ENCODE data around the gene PSMB2.
"Not testable (repeated sequence)": the region's sequence is repeated elsewhere in the genome, so short reads cannot be mapped to it uniquely, and the experiment has no call there.

PSMB2 gene

DNA sequence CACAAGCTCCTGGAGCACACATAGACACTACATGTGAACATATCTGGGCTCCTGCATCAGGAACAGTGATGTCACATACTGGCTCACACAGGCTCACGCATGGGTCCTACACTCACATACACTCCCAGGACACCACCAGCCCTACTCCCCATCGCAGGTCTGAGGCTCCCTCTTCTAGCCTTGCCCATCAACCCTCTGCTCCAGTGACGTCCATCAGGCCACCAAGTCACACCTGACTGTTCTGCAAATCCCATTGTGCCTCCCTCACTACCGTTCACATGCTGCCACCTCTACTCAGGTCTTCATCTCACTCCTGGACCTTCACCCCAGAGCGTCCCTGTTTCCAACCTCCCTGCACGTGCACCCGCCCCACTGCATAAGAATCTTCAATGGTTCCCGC, 50.1 kb downstream of the PSMB2 start:
- DNase-seq = no peak

DNA sequence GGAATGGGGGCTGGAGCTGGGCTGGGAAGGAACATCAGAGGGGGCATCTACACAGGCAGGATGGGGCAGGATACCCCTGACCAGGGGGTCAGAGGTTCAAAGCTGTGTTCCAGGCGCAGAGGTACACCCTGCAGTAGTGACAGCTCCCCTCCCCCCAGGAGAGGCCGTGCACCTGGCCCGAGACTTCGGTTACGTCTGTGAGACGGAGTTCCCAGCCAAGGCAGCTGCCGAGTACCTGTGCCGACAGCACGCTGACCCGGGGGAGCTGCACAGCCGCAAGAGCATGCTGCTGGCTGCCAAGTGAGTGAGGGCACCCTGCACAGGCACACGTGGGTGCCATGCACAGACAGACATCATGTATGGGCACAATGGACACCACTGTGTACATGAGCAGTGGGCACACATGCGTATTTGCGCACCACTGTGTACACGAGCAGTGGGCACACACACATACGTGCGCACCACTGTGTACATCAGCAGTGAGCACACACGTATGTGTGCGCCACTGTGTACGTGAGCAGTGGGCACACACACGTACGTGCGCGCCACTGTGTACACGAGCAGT, 50.8 kb downstream of the PSMB2 start:
- no peak for DNase-seq

DNA sequence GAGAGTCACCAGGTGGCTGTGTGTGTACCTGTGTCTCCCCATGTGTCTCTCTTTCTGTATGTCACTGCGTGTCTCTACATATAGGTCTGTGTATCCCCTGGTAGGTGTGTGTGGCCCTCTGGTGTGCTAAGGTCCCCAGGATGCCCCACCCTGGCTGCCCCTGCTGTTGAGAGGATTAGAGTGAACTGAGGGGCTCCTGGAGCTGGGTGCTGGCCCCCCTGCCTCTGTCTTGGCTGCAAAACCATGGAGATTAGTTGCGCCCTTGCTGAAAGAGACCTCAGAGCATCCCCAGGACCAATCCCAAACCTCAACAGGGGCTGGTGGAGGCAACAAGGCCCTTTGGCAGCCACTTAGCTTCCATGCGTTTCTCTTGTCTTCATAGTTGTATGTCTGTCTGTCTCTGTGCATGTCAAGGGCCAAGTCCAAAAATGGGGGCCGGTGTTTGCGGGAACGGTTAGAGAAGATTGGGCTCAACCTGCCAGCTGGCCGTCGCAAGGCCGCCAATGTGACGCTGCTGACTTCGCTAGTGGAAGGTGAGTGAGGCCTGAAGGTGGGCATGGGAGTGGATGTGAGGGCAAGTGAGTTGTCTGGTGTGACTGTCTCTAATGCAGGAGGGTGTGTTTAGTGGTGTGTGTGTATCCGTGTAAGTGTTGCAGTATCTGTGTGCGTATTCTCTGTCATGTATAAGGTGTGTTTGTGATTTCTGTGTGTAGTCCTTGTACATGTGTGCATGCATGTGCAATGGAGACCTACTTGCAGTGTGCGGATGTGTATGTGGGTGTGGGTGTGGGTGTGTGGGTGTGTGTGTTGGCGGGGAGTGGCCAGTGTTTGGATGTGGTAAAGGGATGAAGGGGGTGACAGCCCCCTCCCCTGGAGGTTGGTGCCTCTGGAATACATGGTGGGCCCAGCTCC, 51.6 kb downstream of the PSMB2 start:
- no peak for DNase-seq

DNA sequence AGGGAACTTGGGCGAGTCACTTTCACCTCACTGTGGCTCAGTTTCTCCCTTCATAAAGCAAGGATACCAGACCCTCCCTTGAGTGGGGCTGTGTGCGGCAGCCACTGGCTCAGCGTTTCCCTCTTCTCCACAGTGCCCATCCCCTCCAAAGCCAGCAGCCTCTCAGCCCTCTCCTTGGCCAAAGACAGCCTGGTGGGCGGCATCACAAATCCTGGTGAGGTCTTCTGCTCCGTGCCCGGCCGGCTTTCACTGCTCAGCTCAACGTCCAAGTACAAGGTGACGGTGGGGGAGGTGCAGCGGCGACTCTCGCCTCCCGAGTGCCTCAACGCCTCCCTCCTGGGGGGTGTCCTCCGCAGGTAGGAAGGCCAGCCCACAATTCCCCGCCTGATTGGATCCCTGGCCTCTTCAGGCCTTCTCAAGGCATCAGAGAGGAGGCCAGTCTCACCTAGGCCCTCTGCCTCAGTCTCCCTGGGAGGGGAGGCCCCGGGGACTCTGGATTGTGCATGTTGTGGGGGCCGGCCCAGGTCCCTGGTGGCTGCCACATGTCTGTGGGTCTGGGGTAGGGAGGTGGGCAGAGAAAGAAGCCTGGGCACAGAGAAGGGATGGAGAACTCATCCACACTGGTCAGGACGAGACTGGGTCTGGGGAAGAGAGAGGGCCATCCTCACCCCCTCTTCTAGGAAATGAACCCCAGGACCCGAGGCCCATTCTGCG, 53.0 kb downstream of the PSMB2 start:
- DNase-seq = no peak

DNA sequence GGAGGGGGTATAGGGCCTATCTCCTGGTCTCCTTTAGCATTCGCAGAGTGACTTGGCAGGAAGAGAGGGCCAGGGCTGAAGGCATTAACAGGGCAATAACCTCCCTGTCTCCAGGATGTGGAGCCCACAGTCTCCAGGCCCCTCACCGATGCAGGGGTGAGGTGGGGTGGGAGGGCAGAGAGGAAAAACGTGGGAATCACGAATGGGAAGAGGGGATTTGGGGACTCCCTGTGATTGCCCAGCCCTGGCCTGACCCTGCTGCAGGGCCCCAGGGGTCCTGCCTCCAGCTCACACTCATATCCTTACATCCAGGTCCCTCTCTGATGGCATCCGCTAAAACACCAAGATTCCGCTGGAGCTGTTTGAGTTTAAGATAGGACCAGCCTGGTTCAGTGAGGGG, 53.6 kb downstream of the PSMB2 start:
- DNase-seq = no peak

DNA sequence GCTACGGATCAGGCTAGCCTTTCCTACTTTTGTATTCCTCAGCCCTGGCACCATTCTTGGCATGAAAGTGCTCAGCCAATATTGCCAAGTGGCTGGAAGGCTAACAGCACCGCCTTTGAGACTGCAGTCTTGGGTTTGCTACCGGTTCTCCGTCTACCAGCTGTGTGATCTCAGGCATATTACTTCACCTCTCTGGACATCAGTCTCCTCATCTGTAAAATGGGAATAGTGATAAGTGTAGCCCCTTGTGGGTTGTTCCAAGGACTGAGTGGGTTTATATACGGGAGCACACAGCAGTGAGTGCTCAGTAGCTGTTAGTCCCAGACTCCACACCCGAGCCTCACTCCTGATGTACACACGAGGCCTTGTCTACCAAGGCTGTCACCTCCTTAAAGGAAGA, 54.5 kb downstream of the PSMB2 start:
- DNase-seq = no peak

DNA sequence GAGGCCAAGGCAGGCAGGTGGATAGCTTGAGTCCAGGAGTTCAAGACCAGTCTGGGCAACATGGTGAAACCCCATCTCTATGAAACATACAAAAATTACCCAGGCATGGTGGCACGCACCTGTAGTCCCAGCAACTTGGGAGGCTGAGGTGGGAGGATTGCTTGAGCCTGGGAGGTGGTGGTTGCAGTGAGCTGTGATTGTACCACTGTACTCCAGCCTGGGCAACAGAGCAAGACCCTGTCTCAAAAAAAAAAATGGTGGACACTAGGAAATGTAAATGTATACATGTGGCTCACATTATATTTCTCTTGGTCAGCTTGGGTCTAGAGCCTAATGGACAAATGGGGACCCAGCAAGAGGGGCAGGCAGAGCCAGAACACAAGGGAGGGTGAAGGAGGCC, 55.5 kb downstream of the PSMB2 start:
- DNase-seq = not testable (repeated sequence)

DNA sequence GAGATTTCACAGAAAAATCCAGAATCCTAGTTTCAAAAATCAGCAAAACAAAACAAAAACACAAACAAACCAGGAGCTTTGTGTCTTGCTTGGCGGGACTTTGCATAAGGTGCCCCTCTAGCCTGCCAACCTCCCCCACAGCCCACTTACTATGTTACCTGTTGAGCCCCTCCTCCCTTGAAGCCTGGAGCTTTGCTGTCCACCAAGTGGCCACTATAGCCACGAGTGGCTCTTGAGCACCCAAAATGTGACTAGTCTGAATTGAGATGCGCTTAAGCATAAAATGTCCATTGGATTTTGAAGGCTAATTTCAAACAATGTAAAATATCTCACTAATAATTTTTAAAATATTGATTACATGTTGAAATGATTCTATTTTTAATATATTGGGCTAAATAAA, 56.0 kb downstream of the PSMB2 start:
- DNase-seq = no peak

DNA sequence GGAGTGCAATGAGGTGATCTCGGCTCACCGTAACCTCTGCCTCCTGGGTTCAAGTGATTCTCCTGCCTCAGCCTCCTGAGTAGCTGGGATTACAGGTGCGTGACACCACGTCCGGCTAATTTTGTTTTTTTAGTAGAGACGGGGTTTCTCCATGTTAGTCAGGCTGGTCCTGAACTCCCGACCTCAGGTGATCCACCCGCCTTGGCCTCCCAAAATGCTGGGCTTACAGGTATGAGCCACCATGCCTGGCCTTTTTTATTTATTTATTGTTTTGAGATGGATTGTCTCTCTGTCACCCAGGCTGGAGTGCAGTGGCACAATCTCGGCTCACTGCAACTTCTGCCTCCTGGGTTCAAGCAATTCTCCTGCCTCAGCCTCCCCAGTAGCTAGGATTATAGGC, 59.7 kb downstream of the PSMB2 start:
- not testable (repeated sequence) for DNase-seq

DNA sequence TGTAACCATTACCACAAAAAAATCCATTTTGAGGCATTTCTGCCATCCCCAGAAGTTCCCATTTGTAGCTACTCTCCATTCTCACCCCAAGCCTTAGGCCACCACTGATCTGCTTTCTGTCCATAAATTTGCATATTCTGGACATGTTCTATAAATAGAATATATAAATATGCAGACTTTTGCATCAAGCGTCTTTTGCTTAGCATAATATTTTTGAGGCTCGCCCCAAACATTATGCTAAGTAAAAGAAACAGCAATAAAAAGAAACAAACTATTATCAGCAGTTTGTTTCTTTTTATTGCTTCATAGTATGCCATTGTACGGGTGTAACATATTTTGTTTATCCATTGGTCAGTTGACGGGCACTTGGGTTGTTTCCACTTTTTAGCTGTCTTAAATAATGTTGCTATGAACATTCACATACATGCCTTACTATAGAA, 60.4 kb downstream of the PSMB2 start:
- DNase-seq = no peak

DNA sequence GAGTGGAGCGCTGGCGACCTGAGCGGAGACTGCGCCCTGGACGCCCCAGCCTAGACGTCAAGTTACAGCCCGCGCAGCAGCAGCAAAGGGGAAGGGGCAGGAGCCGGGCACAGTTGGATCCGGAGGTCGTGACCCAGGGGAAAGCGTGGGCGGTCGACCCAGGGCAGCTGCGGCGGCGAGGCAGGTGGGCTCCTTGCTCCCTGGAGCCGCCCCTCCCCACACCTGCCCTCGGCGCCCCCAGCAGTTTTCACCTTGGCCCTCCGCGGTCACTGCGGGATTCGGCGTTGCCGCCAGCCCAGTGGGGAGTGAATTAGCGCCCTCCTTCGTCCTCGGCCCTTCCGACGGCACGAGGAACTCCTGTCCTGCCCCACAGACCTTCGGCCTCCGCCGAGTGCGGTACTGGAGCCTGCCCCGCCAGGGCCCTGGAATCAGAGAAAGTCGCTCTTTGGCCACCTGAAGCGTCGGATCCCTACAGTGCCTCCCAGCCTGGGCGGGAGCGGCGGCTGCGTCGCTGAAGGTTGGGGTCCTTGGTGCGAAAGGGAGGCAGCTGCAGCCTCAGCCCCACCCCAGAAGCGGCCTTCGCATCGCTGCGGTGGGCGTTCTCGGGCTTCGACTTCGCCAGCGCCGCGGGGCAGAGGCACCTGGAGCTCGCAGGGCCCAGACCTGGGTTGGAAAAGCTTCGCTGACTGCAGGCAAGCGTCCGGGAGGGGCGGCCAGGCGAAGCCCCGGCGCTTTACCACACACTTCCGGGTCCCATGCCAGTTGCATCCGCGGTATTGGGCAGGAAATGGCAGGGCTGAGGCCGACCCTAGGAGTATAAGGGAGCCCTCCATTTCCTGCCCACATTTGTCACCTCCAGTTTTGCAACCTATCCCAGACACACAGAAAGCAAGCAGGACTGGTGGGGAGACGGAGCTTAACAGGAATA, 64.0 kb downstream of the PSMB2 start:
- DNase-seq = no peak

DNA sequence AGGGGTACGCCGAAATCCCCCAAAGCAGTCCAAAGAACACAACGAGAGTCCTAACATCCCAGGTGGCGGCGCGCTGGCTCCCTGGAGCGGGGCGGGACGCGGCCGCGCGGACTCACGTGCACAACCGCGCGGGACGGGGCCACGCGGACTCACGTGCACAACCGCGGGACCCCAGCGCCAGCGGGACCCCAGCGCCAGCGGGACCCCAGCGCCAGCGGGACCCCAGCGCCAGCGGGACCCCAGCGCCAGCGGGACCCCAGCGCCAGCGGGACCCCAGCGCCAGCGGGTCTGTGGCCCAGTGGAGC, 64.6 kb downstream of the PSMB2 start:
- DNase-seq = not testable (repeated sequence)

DNA sequence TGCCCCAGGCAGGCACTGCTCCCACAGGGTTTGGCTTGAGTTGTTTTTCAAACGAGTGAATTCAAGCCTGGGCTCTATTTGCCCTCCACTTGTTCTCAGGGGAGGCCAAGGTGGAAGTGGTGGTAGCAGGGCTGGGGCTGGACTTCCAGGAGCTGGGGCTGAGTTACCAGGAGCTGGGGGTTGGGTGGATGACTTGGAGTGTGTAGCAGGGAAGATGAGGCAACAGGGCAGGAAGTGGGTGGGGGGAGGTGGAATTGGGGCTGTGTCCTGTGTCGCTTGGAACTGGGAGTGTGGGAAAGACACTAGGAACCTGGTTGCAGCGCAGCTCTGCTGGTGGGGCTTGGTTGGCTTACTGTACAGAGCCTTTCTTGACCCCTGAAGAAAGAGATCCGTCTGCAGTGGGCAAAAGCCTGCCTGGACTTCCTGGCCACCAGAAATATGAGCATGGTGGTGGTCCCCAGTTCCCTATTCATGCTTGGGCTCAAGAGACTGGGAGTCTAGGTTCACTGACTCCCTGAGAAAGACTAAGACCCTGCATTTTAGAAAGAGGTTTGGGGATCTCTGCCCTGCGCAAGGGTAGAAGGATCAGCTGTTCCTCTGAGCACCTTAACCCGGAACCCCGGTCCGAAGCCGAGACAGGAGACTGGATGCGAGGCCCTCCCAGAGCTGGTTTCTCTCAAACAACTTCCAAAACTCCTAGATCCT, 65.1 kb downstream of the PSMB2 start:
- DNase-seq = no peak

DNA sequence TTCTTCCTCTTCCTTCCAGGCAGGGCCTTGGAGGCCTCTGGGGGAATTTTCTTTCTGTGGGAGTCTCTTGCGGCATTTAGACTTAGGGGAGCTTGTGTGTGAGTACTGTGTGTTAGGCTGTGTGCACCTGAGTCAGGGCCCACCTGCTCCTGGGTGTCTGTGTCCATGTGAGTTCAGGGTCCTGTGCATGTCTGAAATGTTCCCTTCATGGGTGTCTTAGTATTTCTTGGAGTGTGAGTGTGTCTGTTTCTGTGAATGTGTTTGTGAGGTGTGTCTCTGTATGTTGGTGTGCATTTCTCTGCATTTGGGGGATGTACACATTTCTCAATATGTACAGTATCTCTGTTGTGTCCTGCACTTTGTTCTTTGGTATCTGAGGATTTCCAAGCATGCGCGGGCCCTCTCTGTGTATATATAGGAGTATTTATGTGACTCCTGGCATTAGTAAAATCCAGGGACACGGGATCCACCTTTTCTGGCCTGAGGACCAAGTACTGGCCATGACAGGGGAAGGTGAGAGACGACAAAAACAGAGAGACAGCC, 65.8 kb downstream of the PSMB2 start:
- DNase-seq = no peak

DNA sequence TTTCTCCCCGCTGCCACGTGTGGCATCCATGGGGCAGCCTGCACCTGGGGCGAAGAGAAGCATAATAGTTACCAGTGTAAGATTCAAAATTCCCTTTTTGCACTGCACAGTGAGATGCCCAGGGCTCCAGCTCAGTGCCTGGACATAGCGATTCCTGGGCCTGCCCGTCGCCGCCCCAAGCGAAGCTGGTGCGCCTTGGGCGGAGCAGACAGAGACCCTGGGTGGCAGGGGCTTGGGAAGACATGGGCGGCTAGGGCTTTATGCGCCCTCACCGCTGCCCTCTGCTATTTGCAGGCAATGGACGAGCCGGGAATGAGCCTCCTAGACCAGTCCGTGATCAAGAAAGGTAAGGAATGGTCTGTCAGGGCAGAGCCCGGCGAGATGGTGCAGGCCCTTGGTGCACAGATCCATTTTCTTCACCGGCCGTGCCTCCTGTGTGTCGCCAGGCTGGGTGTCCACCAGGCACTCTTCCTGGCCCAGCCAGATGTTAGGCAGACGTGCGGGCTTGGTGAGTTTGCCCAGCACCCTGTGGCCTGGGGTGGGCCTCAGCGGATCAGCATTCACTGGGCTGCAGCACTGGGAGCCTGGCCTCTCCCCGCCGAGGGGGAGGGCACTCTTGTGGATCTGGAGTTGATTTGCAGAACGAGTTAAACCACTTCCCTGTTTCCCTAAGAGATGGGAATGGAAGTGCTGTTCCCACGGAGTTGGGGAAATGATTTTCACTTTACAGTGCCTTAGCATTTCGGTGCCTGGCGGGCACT, 66.5 kb downstream of the PSMB2 start:
- DNase-seq = no peak

DNA sequence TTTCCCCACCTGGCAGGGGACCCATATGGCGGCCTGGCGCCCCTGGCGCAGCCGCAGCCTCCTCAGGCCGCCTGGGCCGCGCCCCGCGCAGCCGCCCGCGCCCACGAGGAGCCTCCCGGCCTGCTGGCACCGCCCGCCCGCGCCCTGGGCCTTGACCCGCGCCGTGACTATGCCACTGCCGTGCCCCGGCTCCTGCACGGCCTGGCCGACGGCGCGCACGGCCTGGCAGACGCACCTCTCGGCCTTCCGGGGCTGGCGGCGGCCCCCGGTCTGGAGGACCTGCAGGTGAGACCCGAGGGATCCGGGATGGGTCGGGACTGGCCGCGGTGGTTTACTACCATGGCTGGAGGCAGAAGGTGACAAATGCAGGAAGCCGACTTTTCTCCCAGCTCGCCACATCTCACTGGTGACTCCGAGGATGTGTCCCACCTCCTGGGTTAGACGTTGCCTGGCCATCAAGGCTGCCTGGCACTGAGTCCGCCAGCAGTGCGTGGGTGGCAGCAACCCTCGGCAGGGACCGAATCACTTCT, 67.1 kb downstream of the PSMB2 start:
- DNase-seq = no peak

DNA sequence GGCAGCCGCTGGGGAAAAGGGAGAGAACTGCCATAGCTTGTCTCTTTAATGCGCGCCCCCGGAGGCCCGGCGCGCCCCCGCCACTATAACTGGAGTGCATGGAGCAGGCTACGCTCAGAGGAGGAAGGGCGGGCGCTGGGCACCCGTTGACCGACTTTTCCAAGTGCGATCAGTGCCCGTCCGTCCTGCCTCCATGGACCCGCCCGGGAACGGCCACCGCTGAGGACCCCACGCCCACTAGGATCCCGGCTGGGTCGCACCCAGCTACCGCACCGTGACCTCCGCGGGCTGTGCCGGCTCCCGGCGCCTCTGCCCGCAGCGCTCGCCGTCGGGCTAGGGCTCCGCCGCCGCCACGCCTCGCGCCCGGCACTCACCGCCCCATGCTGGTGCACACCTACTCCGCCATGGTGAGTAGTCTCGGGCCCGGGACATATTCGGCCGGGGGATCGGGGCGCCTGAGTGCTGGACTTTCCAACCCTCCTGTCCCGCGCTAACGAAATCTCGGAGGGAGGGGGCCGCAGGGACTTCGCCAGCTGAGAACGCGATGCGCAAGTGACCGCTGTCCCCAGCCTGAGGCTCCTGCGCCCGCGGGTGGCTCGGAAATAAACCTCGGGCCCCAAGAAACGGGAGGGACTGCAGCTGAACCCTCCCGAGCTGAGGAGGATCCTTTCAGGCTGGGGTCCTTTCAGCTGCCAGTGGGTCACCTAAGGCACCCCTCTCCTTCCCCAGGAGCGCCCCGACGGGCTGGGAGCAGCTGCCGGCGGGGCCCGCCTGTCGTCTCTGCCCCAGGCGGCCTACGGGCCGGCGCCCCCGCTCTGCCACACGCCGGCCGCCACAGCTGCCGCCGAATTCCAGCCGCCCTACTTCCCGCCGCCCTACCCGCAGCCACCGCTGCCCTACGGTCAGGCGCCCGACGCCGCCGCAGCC, 67.9 kb downstream of the PSMB2 start, which contains the start of gene TFAP2E:
TSS of gene TFAP2E (plus strand) at position 117 of the 927 bp plus-strand sequence. CDS start at position 381, 264 bp downstream.
- no peak for DNase-seq

DNA sequence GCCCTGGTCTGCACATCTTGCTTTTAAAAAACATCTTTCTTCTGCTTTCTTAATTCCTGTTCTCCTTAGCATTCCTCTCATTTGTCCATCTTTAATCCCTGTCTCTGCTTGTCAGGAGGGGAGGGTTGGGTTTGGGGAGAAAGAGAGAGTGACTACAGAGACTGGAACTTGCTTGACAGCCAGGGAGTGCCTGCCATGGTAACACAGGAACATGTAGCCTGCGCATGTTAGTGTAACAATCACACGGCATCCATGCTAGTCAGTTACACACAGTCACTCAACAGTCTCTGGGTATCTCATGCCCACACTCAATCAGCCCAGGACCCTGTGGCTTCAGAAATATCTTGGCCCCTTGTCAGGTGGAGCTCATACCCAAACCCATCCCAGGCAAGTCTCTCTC, 69.0 kb downstream of the PSMB2 start:
- DNase-seq = no peak

DNA sequence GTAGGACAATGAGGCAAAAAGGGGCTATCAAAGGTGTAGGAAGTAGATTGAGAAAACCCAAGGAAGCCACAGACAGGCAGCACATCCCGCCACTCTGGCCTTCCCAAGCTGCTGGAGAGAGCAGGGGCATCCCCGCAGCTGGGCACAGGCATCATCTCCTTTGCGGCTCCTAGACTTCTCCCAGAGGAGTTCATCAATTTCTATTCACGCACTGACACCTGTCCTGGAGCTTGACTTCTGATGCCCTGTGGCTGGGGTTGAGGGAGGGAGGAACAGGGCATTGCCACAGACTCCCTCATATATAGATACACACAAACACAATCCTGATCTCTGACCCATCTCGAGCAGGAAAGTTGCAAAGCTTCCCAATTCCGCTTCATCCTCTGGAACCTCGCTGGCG, 70.1 kb downstream of the PSMB2 start:
- DNase-seq = no peak
